Stimulated activated CD4-positive, alpha-beta T cell treated with anti-CD3 and anti-CD28 coated beads, Interleukin-2, amount 100 ng/mL, for 48 hours (primary cell): ENCODE data around the gene ACE.

Experiments
- DNase-seq, 2 donors: peaks; one replicate each; pipeline ENCODE4 v3.0.0-alpha.2; 2020

ACE gene

DNA sequence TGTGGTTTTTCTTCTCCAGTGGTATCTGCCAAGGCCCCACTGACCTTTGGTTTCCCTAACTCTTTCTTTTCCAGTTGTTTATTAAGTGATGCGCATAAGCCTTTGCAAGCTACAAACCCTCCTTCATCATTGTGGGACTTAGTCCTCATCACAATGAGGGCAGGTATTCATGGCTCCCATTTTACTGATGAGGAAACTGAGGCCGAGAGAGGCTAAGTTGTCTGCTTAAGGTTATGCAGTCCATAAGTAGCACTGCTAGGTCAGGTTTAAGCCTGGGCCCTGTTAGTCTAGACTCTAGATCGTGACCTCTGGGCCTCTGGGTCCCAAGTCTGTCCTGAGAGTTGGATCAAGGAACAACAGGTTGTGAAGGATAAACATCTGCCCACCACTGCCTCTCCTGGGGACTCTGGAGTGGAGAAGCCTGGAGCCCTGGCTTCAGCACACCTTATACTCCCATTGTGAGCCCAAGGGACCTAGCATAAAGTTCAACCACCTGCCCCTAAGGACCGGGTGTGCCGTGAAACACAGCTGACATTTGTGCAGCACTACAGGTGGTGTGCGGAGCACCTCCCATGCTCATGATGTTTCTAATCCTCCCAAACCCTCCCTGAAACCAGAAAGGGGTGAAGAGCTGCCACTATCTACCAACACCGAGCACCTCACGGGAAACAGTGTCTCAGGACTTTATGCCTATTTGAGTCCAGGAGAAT lies 41.1 kb downstream of the ACE start:
- DNase-seq = no peak

GRCh38 chr17:63519116-63519881 lies 42.4 kb downstream of the ACE start:
- DNase-seq = no peak

GRCh38 chr17:63519972-63520882 lies 43.4 kb downstream of the ACE start:
- DNase-seq = no peak

DNA sequence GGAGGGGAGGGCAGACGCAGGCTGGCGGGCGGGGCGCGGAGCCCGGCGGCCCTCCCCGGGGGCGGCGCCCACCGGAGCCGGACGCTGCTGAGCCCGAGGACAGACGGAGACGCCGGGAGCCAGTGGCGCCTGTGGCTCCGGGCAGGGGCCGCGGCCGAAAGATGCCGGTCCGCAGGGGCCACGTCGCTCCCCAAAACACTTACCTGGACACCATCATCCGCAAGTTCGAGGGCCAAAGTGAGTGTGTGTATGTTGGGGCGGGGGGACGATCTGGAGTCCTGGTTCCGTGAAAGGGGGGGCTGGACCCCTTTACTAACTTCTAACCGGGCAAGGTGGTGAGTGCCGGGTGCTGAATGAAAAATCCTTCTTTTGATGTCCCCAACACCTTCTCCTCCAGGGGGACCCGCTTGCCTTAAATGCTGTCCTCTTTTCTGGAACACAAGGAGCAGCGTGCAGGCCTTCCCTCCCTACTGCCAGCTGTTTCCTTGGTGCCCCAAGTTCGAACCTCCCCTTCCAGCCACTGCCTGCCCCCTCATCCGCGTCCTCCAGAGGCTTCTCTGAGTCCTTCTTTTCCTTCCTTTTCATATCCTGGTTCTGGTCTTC lies 46.5 kb downstream of the ACE start, which contains the start of gene KCNH6:
TSS of gene KCNH6 (plus strand) at position 106 of the 603 bp plus-strand sequence. CDS start at position 162, 56 bp downstream.
- no peak for DNase-seq

GRCh38 chr17:63524051-63524450 lies 47.2 kb downstream of the ACE start:
- DNase-seq = no peak

GRCh38 chr17:63525190-63525946 lies 48.5 kb downstream of the ACE start:
- DNase-seq = no peak

GRCh38 chr17:63526861-63527260 lies 50.0 kb downstream of the ACE start:
- no peak for DNase-seq

DNA sequence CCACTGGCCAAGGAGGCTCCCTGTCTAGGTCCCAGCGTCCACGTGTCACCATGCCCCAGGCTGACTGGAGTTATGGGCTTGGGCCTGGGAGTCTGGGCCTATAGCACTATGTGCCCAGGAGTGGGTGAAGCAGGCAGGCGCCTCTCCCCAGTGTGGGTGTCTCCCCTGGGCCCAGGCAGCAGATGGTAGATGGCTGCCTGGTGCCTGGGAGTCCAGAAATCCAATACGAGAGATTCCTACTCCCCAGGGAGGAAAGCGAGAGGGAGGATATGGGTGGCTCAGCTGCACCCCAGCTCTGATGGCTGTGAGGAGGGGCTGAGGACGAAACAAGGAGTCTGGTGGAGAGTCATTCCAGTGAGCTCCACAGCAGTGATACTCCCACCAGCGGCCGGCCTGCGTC lies 51.3 kb downstream of the ACE start:
- no peak for DNase-seq

DNA sequence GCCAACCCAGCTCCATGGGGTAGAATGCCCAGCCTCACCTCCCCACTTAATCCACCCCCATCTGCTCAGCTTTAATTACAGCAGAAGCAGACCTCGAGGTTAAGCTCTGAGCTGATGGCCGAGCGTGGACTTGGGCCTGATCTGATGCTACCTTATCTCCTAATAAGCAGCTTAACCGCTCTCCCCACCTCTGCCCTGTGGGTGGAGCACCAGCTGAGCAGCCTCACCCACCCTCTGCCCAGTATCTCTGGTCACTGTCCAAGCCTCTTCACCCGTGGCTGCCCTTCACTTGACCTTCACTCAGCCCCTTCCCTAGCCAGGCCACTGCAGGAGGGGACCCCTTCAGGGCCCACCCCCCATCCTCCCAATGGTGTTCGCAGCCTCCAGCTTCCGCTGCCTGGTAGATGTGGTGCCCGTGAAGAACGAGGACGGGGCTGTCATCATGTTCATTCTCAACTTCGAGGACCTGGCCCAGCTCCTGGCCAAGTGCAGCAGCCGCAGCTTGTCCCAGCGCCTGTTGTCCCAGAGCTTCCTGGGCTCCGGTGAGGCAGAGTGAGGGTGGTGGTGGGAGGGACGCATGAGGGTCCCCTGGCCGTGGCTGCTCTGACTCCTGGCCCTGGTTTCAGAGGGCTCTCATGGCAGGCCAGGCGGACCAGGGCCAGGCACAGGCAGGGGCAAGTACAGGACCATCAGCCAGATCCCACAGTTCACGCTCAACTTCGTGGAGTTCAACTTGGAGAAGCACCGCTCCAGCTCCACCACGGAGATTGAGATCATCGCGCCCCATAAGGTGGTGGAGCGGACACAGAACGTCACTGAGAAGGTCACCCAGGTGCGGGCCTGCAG lies 53.1 kb downstream of the ACE start:
- DNase-seq = no peak

GRCh38 chr17:63530557-63531021 lies 53.7 kb downstream of the ACE start:
- DNase-seq = no peak

- no peak for DNase-seq
These were observed 54.4 kb downstream of the ACE start for GRCh38 chr17:63531022-63531965.

GRCh38 chr17:63533433-63534077 lies 56.7 kb downstream of the ACE start:
- DNase-seq = no peak

GRCh38 chr17:63534078-63534570 lies 57.3 kb downstream of the ACE start:
- no peak for DNase-seq

DNA sequence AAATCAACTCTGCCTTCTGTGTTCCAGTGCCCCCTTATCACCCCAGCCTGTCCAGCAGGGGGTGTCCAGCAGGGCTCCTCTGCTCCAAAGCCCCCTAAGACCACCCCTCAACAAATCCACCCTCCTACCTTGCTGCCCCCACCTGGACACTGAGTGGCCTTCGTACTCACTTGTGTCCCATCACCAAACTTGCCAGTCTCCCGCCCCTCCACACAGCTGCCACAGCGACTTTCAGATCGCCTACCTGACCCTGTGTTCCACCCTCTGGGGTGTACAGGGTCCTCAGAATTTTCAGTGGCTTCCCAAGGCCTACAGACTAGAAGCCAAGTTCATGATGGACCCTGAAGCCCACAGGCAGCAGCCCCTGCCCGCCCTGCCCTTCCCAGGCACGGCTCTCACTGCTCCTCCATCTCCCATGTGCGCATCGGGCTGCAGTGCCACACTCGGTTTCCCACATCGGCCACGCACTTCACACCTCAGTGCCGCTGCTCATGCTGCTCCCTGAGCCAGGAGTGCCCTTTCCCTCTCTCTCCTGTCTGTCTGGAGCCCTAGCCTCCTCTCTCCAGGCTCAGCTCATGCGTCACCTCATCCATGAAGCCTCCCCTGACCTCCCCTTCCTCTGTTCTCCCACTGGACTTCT lies 58.1 kb downstream of the ACE start:
- no peak for DNase-seq

- no peak for DNase-seq
These were observed 58.8 kb downstream of the ACE start for GRCh38 chr17:63535640-63536039.

- no peak for DNase-seq
These were observed 60.1 kb downstream of the ACE start for GRCh38 chr17:63537001-63537400.

- DNase-seq = peak in 1 of 2 donors; percentile 16
These were observed 61.3 kb downstream of the ACE start for GRCh38 chr17:63537991-63538692.
